Hepatic stellate cell (primary cell): ENCODE data around the gene JUN.

ENCODE experiments used
- DNase-seq: peaks from one replicate; pipeline ENCODE4 v3.0.0; 2011; ENCODE audit warnings: low spot score

Gene JUN

DNA sequence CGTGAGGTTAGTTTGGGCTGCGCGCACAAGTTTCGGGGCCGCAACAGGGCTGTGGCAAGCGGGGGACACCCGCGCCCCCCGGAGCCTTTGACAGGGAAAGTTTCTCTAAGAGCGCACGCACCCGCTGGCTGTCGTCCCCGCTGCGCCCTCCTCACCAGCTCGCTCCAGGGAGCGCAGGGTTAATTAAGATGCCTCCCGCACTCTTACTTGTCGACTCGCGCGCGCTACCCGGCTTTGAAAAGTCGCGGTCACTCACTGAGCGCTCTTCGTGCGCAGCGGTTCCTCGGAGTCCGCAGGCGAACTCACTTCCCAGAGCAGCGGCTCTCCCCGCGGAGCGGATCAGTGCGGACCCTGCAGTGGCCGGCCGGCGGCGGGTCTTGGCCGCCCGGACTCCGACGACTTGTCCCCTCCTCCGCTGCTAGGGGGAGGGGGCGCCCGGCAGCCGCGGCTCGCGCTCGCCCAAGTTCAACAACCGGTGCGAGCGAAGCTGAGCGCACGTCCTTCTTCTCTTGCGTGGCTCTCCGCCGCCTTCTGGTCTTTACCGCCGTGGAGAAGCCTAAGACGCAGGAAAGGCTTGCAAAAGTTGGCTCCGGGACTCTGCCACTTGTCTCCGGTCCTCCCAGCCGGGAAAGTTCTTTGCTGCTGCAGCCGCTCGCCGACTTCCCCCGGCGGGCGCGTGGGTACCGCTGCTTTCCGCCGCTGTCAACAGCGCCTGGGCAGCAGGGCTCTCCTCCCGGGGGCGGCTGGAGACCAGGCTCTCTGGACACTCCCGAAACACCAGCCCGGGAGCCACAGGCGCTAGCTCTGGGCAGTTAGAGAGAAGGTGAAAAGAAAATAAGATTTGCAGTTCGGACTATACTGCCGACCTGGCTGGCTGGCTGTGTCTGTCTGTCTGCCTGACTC, 506 bp downstream of the JUN start:
- DNase-seq = peak; percentile 41

- DNase-seq = no peak
Measured at GRCh38 chr1:58782178-58783089, 1.4 kb downstream of the JUN start.

DNA sequence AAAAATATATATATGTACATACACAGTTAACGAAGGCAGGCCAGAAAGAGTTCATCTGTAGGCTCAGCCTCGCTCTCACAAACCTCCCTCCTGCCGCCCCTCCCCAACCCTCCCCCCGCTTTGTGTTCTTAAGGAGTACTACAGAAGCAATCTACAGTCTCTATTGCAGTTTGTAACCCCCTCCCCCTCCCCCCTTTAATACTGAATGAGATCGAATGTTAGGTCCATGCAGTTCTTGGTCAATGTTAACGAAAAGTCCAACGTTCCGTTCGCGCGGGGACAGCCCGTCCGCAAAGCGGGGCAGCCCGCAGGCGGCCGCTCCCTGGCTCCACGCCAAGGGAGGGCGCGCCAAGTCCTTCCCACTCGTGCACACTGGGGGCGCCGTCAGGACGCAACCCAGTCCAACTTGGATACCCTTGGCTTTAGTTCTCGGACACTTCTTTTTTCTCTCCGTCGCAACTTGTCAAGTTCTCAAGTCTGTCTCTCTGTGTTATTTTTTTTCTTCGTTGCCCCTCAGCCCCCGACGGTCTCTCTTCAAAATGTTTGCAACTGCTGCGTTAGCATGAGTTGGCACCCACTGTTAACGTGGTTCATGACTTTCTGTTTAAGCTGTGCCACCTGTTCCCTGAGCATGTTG, 2.2 kb downstream of the JUN start:
- peak; percentile 44 for DNase-seq

GRCh38 chr1:58780836-58781452, 2.9 kb downstream of the JUN start:
- no peak for DNase-seq

DNA sequence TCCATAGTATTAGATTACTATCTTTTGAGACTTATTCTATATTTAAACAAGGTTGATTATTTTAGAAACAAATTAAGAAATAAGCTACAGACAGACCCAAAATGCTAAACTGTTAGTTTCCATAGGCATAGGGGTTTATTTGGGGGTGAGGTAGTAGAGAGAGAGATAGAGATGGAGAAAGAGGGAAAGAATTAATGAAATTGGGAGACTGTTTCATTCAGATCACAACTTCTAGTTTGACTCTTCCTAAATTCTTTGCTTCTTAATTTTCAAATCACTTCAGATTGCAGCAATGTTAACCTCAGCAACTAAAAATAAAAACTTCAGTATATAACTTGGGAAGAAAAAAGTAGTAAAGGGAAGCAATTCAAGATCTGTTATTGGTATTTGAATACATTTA, 3.4 kb downstream of the JUN start:
- no peak for DNase-seq

- DNase-seq = no peak
Measured at GRCh38 chr1:58779801-58780382, 4.0 kb downstream of the JUN start.

DNA sequence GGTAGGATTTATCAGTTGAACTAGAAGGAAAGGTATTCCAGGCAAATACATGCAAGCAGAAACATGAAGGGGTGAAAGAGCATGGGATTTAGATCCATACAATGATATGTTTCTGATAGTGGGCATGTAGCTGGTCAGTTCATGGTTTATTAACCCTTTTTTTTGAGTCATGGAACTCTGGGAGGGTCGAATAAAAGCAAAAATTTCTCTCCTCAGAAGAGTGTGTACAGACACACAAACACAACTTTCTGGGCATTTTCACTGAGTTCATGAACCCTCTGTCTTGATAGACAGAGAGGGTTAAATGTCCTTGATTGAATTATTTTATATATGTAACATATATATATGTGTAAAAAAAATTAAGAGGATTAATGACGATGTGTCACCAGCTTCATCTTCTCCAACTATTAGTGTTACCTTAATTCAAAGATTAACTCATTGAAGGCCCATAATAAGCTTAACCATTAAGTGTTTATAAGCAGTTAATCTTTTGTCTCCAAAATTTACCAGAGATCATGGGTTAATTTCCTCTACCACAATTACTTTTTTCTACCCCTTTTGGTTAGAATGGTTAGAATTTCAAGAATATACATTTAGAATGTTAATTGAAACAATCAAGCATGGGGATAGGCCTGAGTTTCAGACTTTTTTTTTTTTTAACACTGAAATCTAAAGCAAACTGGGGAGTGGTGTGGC, 4.6 kb downstream of the JUN start:
- DNase-seq = no peak

GRCh38 chr1:58778385-58779000, 5.4 kb downstream of the JUN start:
- DNase-seq = no peak

DNA sequence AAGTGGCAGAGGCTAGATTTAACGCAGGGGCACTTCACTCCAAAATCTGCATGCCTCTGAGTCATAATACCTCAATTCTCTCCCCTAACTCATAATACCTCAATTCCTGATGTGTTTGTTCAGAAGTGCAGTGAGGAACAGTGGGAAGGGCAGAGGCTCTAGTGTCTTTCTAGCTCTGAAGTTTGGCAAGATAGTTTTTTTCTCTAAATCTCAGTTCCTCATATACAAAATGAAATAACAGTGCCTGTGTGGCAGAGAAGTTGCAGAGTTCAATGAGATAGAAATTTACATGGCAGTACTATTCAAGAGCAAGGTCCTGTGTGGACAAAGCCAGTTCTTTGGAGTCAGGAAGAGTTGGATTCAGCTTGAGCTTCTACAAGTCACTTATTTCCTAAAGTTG, 9.8 kb downstream of the JUN start:
- no peak for DNase-seq

DNA sequence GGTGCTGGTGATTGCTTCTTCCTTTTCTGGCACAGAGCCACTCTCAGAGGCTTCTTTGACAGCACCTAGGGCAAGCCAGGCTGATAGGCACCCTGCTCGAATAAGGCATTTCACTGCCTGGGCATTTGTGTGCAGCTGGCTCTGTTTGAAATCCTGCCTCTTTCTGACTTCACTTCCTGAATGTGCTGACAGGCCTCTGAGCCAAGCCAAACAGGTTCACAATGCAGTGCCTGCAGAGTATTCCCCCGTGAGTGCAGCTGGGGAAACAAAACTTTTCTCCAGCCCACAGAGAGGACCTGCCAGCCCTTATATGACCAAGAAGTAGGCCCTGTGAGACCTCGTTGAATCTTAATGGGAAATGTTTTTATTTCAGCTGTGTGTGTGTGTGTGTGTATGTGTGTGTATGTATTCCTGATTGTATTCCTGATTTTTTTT, 10.4 kb downstream of the JUN start:
- DNase-seq = peak; percentile 57

DNA sequence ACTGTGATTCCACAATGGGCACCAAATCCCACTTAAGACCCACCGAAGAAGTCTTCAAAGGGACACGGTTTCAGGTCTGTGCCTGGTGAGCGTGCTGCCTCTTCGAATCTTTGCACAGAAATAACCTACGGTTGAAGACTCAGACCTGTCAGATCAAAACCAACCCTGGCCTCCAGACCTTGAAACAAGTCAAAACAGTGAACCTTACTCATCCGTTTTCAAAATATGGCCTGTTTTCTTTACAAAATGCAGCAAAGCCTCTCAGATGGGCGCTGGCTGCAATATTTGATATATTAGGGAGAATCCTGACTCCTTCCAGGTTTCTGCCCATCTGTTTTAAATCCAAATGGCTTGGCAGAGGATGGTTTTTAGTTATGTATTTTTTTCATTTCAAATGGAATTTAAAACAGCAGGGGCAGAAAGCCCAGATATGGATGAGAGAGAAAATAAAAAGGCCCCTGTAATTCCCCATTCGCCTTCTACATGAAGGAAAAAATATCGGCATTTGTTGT, 14.0 kb downstream of the JUN start:
- DNase-seq = no peak

DNA sequence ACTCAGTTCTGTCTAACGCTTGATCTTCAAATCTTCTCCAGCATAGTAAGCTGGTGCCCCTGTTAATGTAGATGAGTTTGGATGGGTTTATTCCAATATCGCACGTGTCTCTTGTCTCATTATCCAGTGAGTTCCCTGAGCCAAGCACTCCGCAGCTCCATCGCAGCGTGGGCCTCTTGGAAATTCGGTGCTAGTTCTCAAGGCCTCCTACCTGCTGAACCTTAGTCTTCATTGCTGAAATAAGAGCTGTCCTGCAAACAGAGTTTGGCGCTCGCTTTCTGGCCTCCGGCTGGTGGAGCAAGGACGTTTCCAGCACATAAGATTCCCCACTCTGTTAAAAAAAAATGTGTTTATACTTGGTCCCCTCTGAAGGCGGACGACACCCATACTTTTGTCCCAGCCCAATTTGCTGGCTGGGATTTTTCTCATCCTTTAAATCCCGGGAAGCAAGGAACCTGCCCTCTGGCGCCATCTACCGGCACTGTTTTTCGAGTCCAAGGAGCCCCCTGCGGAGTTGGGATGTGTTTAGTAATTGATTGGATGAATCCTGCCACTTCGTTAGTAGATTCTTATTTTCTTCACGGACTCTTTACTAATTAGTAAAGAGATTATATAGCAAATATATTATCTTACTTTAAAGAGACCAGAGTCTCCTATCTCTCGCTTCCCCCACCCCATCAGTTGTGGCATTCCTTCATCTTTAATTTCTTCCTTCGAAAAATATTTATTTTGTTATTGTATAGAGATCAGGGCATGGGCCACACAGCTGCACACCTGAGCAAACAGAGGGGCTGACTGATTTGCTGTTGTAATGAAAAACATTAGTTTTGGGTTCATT, 14.7 kb downstream of the JUN start:
- peak; percentile 56 for DNase-seq

DNA sequence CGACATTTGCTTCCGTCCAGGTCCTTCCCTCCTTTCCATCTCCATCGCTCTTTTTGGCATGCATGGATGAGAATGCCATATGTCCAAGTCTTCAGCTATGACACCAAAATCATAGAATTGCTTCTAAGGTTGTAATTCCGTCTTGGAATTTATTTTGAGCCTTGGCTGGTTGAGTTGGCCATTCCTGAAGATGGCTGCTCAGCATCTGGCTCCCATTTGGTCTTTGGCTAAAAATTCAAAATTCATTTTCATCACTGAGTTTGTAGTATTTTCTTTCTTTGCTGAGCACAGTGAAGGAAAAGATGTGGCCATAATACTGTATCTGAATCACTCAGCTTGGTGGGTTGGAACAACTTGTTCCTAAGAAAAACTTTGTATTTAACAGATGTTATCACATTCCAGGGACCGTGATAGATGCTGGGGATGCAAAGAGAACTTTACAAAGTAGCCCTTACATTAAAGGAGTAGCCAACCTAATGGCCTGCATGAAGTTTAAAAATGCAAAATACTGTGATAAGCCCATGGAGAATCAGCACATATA, 15.6 kb downstream of the JUN start:
- no peak for DNase-seq

DNA sequence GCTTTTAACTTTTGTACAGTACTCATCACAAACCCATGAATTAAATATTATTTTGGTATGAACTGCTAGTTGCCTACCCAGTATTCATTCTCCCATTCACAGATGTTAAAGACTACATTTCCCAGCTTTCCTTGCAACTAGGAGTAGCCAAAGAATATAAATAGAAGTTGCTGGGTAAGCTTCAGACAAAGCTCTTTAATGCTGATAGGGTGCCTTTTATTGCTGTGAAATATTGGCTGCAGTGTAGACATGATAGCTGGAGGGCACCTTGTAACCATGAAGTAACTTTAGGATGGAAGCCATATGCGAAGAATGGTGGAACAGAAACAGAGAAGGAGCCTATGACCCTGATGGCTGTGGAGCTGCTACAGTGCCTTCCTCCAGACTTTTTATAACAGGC, 16.7 kb downstream of the JUN start:
- DNase-seq = no peak

DNA sequence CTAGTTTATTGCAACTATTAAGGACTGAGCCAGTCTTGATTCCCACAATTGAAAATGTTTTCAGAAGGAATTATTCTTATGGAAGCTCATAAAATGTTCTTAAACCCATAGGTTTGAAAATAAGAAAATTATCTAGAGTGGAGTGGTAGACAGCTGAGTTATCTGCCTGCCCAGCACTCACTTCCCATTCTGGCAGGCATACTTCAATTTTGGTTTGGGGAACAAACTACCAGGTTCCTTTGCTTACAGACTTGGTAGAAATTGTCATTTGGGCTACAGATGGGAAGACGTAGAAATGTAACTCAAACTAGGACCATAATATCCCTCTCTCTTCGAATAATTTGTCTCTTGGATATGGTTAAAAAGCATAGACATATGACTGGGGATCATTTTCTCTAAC, 18.4 kb downstream of the JUN start:
- DNase-seq = no peak

GRCh38 chr1:58765006-58765405, 18.8 kb downstream of the JUN start:
- no peak for DNase-seq

GRCh38 chr1:58764294-58764978, 19.4 kb downstream of the JUN start:
- peak; percentile 50 for DNase-seq

DNA sequence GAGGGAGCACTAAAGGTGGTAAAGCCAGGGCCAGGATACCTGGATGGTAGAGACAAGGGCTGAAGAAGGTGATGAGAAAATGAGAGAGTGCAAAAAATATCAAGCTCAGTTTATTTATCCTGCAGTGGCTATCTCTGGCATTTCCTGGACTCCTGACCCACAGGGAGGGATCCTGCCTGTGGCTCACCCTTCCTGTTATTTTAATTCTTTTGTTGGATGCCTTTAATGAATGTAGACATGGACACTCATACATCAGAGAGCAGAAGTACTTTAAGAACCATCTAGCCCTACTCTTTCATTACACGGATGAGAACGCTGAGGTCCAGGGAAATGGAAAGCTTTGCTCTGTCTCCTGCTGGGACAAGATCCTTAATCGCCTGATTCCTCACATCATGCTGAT, 20.6 kb downstream of the JUN start:
- peak; percentile 46 for DNase-seq

DNA sequence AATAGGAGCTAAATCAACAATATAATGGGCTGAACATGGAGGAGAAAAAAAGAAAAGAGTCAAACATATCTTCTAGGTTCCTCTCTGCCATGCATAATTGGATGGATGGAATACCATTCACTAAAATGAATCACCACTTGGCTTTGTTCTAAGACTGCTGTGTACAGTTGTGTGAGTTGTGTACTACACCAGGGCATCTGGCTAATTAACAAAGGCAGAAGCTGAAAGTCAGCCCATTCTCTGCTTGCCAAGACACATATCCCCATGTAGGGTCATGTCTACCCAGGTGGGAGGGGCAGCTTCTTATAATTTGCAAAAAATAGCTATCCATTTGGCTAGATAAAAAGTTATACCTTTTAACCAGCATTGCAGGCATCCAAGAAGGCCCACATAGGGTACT, 21.0 kb downstream of the JUN start:
- no peak for DNase-seq
